Neural cell (in vitro differentiated cells): ENCODE data around the gene NKAIN2. TPM values are rescaled to one million over a fixed set of nuclear protein-coding genes. Genes with fewer than 3 reads are reported as not detected.
A peak's percentile ranks its signal among the peaks of the same experiment; 100 is the strongest.

Experiments used
- H2AFZ ChIP-seq: fragments of 200-600, 300-800 bp; sonication (generic), shearing (Covaris generic); 2 replicates; pipeline ENCODE4 v1.6.0; 2014; ENCODE audit warnings: low read depth, mild to moderate bottlenecking, antibody characterized with exemption, low read length, moderate library complexity
- H3F3A ChIP-seq: fragments of 200-600 bp; shearing (Covaris generic); 2 replicates; pipeline ENCODE4 v1.6.1; 2016; ENCODE audit warnings: mild to moderate bottlenecking, moderate library complexity, mixed read lengths, antibody characterized with exemption, low read length; ENCODE audit not compliant: insufficient read depth, poor library complexity, severe bottlenecking
- H3K27ac ChIP-seq: fragments of 200-600, 300-800 bp; sonication (generic), shearing (Covaris generic); 2 replicates; pipeline ENCODE4 v1.5.1; 2014; ENCODE audit warnings: mild to moderate bottlenecking, low read length, moderate library complexity
- H3K27me3 ChIP-seq: fragments of 300-800, 200-600 bp; sonication (generic), shearing (Covaris generic); 2 replicates; pipeline ENCODE4 v1.6.0; 2014; ENCODE audit warnings: mild to moderate bottlenecking, low read depth, low read length, moderate library complexity; ENCODE audit not compliant: insufficient read depth
- H3K36me3 ChIP-seq: fragments of 300-800, 200-600 bp; sonication (generic), shearing (Covaris generic); 2 replicates; pipeline ENCODE4 v1.5.1; 2014; ENCODE audit warnings: mild to moderate bottlenecking, antibody characterized with exemption, low read length, moderate library complexity; ENCODE audit not compliant: insufficient read depth
- H3K4me2 ChIP-seq: fragments of 300-800, 200-600 bp; sonication (generic), shearing (Covaris generic); 2 replicates; pipeline ENCODE4 v1.6.0; 2014; ENCODE audit warnings: mild to moderate bottlenecking, low read length
- H3K4me3 ChIP-seq: fragments of 300-800, 200-600 bp; sonication (generic), shearing (Covaris generic); 2 replicates; pipeline ENCODE4 v1.5.1; 2014; ENCODE audit warnings: mild to moderate bottlenecking, low read length, moderate library complexity
- H3K79me2 ChIP-seq: fragments of 200-600 bp; shearing (Covaris generic); replicated peaks from 2 replicates; pipeline ENCODE4 v1.6.0; 2014; ENCODE audit warnings: mild to moderate bottlenecking, low read length, moderate library complexity; ENCODE audit not compliant: insufficient read depth
- H3K9ac ChIP-seq: fragments of 300-800, 200-600 bp; sonication (generic), shearing (Covaris generic); 2 replicates; pipeline ENCODE4 v1.6.1; 2016; ENCODE audit warnings: mild to moderate bottlenecking, low read length, mixed read lengths
- H3K9me2 ChIP-seq: fragments of 200-600 bp; shearing (Covaris generic); 2 replicates; pipeline ENCODE4 v1.6.1; 2016; ENCODE audit warnings: mild to moderate bottlenecking, low read length, mixed read lengths; ENCODE audit not compliant: insufficient read depth
- H3K9me3 ChIP-seq: fragments of 200-600, 300-800 bp; sonication (generic), shearing (Covaris generic); 2 replicates; pipeline ENCODE4 v1.6.1; 2016; ENCODE audit warnings: mild to moderate bottlenecking, mixed run types, low read length, moderate library complexity, mixed read lengths
- H4K20me1 ChIP-seq: fragments of 200-600 bp; shearing (Covaris generic); 2 replicates; pipeline ENCODE4 v1.6.1; 2016; ENCODE audit warnings: mild to moderate bottlenecking, mixed run types; ENCODE audit not compliant: insufficient read depth
- CTCF ChIP-seq: fragments of 450-650 bp; IDR thresholded peaks from 2 replicates; pipeline ENCODE4 v1.5.1; 2014; ENCODE audit warnings: antibody characterized with exemption, mild to moderate bottlenecking, moderate library complexity; ENCODE audit not compliant: poor library complexity, severe bottlenecking
- EP300 ChIP-seq: fragments of 450-650 bp; conservative IDR thresholded peaks from 2 replicates; pipeline ENCODE4 v1.6.1; 2014; ENCODE audit warnings: antibody characterized with exemption, mild to moderate bottlenecking, moderate library complexity; ENCODE audit not compliant: poor library complexity, severe bottlenecking
- EZH2 ChIP-seq: fragments of 200-600, 300-800 bp; shearing (Covaris generic), sonication (generic); IDR thresholded peaks from 2 replicates; pipeline ENCODE4 v1.6.1; 2014; ENCODE audit warnings: antibody characterized with exemption, low read length, borderline replicate concordance, mild to moderate bottlenecking; ENCODE audit not compliant: insufficient read depth, poor library complexity, severe bottlenecking
- MXI1 ChIP-seq: fragments of 450-650 bp; conservative IDR thresholded peaks from 2 replicates; pipeline ENCODE4 v1.6.1; 2014; ENCODE audit warnings: antibody characterized with exemption, mild to moderate bottlenecking; ENCODE audit not compliant: poor library complexity, severe bottlenecking
- POLR2AphosphoS5 ChIP-seq: IDR thresholded peaks from 2 replicates; pipeline ENCODE4 v1.6.1; 2012
- RAD21 ChIP-seq: fragments of 450-650 bp; conservative IDR thresholded peaks from 2 replicates; pipeline ENCODE4 v1.6.1; 2014; ENCODE audit warnings: antibody characterized with exemption, mild to moderate bottlenecking, moderate library complexity
- SMC3 ChIP-seq: fragments of 450-650 bp; conservative IDR thresholded peaks from 2 replicates; pipeline ENCODE4 v1.6.1; 2014; ENCODE audit warnings: antibody characterized with exemption, mild to moderate bottlenecking, moderate library complexity; ENCODE audit not compliant: poor library complexity
- TAF1 ChIP-seq: IDR thresholded peaks from 2 replicates; pipeline ENCODE4 v1.6.1; 2012; ENCODE audit warnings: low read depth
- polyA plus RNA-seq: library from polyadenylated mRNA; depleted of rRNA; stranded (reverse); fragments of >200 nt; gene quantifications from 2 replicates; pipeline ENCODE4 v1.2.3, GENCODE V29; 2014
- TF ChIP-seq, protein P1 (sequence below): IDR thresholded peaks from 2 replicates; pipeline ENCODE4 v1.6.1; 2012; ENCODE audit warnings: borderline replicate concordance

The NKAIN2 gene
- polyA plus RNA-seq, 1 donor from 2014 or later: 23.2 TPM

DNA sequence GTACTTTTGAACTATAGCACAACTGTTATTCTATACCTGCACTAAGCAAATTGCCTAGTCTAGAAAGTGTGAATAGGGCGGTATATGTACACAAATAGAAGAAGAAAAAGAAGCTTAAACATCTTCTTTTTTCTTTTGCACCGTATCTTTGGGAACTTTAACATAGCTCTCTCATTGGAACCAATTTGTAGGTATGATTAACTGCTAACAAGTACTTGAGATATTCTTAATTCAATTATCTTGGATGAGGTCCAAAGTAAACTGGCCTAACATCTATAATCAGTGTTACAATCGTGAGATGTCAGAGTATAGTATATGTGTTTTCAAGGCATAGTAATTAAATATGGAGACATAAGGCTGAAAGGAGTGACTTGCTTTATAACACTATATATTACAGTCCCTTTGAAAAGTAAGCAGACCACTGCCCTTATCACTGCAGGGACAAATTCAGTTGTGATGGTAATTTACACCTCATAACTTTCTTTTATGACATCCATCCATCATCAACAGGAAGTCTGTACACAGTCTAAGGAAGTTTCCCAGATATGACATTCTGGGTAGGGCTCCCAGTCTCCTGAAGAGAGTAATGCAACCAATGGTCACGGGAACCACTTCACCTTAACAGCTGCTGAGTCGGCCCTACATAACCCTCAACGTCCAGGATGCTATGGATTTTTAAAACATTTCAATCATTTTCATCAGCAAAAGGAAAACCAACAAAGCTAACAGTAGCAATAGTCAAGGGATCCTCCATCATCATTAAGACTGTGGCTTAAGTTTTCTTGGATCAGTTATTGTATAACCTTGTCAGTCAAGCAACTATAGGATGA is 37.6 kb downstream of the NKAIN2 start:
- TF ChIP-seq EP300 (peak; percentile 56), MXI1 (no peak)
- no peak overlapping the region for H3K4me2 ChIP-seq
- no peaks in the 10 kb centered on the region for H3K36me3 ChIP-seq
- H3K9me3 ChIP-seq: no peaks in the 10 kb centered on the region
- H3K9ac ChIP-seq: no peak overlapping the region
- no peaks in the 10 kb centered on the region for H3F3A ChIP-seq
- no peaks in the 10 kb centered on the region for H3K27me3 ChIP-seq
- no peak overlapping the region for H2AFZ ChIP-seq
- H3K79me2 ChIP-seq: no peaks in the 10 kb centered on the region
- H4K20me1 ChIP-seq: no peaks in the 10 kb centered on the region
- H3K9me2 ChIP-seq: no peaks in the 10 kb centered on the region
- H3K4me3 ChIP-seq: no peak overlapping the region
- no peak overlapping the region for H3K27ac ChIP-seq

DNA sequence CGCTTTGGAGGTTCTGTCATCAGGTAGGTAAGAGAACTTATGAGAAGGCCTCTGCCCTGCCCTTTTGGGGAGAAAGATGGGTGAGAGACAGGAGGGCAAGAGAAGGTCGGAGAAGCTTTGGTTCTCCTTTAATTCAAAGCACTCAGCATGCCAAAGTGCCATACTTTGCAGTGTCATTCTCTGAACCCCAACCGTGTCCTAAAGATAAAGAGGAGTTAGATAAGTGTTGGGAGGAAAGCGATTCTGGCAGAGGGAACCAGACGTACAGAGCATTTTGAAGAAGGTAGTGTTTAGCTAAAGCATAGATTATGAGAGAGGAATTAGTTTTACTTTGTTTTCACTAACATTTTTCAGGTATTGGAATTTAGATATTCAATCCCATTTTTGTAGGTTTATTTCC is 40.3 kb downstream of the NKAIN2 start:
- H2AFZ ChIP-seq: no peak overlapping the region
- no peak overlapping the region for H3K4me2 ChIP-seq
- no peaks in the 10 kb centered on the region for H3K79me2 ChIP-seq
- H3K9me2 ChIP-seq: no peaks in the 10 kb centered on the region
- TF ChIP-seq EP300: no peak
- TF ChIP-seq RAD21: no peak
- TF ChIP-seq, protein P1, sequence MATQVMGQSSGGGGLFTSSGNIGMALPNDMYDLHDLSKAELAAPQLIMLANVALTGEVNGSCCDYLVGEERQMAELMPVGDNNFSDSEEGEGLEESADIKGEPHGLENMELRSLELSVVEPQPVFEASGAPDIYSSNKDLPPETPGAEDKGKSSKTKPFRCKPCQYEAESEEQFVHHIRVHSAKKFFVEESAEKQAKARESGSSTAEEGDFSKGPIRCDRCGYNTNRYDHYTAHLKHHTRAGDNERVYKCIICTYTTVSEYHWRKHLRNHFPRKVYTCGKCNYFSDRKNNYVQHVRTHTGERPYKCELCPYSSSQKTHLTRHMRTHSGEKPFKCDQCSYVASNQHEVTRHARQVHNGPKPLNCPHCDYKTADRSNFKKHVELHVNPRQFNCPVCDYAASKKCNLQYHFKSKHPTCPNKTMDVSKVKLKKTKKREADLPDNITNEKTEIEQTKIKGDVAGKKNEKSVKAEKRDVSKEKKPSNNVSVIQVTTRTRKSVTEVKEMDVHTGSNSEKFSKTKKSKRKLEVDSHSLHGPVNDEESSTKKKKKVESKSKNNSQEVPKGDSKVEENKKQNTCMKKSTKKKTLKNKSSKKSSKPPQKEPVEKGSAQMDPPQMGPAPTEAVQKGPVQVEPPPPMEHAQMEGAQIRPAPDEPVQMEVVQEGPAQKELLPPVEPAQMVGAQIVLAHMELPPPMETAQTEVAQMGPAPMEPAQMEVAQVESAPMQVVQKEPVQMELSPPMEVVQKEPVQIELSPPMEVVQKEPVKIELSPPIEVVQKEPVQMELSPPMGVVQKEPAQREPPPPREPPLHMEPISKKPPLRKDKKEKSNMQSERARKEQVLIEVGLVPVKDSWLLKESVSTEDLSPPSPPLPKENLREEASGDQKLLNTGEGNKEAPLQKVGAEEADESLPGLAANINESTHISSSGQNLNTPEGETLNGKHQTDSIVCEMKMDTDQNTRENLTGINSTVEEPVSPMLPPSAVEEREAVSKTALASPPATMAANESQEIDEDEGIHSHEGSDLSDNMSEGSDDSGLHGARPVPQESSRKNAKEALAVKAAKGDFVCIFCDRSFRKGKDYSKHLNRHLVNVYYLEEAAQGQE: no peak
- no peak for TF ChIP-seq EZH2
- no peak for TF ChIP-seq SMC3
- TF ChIP-seq POLR2AphosphoS5: no peak
- TF ChIP-seq MXI1: no peak
- no peak for TF ChIP-seq CTCF
- no peak for TF ChIP-seq TAF1
- no peak overlapping the region for H3K4me3 ChIP-seq
- H4K20me1 ChIP-seq: no peaks in the 10 kb centered on the region
- no peak overlapping the region for H3K27ac ChIP-seq
- H3F3A ChIP-seq: no peaks in the 10 kb centered on the region
- no peaks in the 10 kb centered on the region for H3K36me3 ChIP-seq
- no peak overlapping the region for H3K9ac ChIP-seq
- no peaks in the 10 kb centered on the region for H3K9me3 ChIP-seq
- no peaks in the 10 kb centered on the region for H3K27me3 ChIP-seq
